Esophagus squamous epithelium (tissue), 4 donors: Measurements from ENCODE around the gene GPR68.

ENCODE experiments used
- CTCF ChIP-seq, 6 experiments: fragments of 450-650 bp in 4 of 6; fragments of 200-600 bp in 2 of 6; sonication (generic) in 2 of 6; IDR thresholded peaks; one replicate each; pipeline ENCODE4 v1.5.1; 2016 to 2019; ENCODE audit warnings: antibody characterized with exemption in 6 of 6, mild to moderate bottlenecking in 4 of 6, moderate library complexity in 4 of 6
- POLR2A ChIP-seq, 4 donors: fragments of 450-650 bp; IDR thresholded peaks; one replicate each; pipeline ENCODE4 v1.6.1; 2017; ENCODE audit warnings: antibody characterized with exemption in 4 of 4, mild to moderate bottlenecking in 4 of 4, moderate library complexity in 3 of 4

DNA sequence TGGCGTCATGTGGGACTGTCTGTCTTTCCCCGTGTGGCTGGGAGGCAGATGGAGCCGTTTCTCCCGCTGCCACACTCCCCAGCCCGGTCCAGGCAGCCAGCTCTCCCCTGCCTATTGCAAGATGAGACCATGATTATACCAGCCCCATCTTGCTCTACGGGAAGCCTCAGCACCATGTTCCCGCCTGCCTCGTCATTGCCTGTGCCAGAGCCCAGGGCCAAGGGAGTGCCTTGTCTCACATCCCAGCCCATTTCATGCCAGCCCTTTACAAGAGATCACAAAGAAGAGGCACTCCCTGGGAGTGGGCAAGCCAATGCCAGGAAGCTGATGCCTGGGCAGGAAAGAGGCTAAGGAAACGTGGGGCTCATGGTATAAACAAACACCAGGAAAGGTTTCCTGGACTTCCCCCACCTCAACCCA, 23.9 kb downstream of the GPR68 start:
- TF ChIP-seq CTCF (IDR thresholded peaks at IDR 0.05) (no peak), POLR2A (IDR thresholded peaks at IDR 0.05) (no peak)
